Activated CD4-positive, alpha-beta T cell treated with anti-CD3 and anti-CD28 coated beads, Interleukin-2, amount 10 ng/mL, durations not matched to agents 24 days and 14 days (primary cell): ENCODE measurements around the gene TBCE. TPM values are rescaled to one million over a fixed set of nuclear protein-coding genes. Genes with fewer than 3 reads are reported as not detected.
"Not testable (repeated sequence)": the region's sequence is repeated elsewhere in the genome, so short reads cannot be mapped to it uniquely, and the experiment has no call there.

Experiments used
- DNase-seq: peaks from one replicate; pipeline ENCODE4 v3.0.0; 2022
- H3K27ac Mint-ChIP-seq: one replicate; pipeline ENCODE4 v1.8.0; 2022; ENCODE audit warnings: mild to moderate bottlenecking, mixed read lengths
- H3K27me3 Mint-ChIP-seq: one replicate; pipeline ENCODE4 v1.8.0; 2022; ENCODE audit warnings: mixed read lengths
- H3K36me3 Mint-ChIP-seq: one replicate; pipeline ENCODE4 v1.8.0; 2022; ENCODE audit warnings: low read depth, mild to moderate bottlenecking, mixed read lengths
- H3K4me1 Mint-ChIP-seq: one replicate; pipeline ENCODE4 v1.8.0; 2021; ENCODE audit warnings: mixed read lengths
- H3K4me3 Mint-ChIP-seq: one replicate; pipeline ENCODE4 v1.8.0; 2022; ENCODE audit warnings: mild to moderate bottlenecking, moderate library complexity, mixed read lengths
- H3K9me3 Mint-ChIP-seq: one replicate; pipeline ENCODE4 v1.8.0; 2021; ENCODE audit warnings: mixed read lengths
- intact Hi-C: fragments of 100-400 bp; cut with micrococcal nuclease; formaldehyde crosslinking; loops from one replicate; pipeline ENCODE4 v1.15.1; 2023
- total RNA-seq: library from RNA; stranded (reverse); gene quantifications from 2 replicates; pipeline ENCODE4 v1.2.3, GENCODE V29; 2022

TBCE gene
- total RNA-seq, 1 donor from 2014 or later = 24.0 TPM

DNA sequence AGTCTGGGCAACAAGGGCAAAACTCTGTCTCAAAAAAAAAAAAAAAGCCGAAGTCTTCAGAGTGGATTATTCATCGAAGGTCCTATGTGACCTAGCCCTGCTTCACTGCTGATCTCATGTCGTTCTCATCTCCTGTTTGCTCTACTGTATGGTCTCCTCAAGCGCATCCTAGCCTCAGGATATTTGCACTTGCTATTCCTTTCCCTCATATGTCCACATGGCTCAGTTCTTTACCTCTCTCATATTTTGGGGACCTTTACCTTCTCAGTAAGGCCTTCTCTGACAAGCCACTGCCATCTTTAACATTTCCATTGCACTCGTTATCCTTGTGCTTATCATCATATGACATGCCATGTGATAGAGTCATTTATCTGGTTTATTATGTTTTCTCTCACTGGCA lies 2.6 kb downstream of the TBCE start:
- peaks cover 17% of the 10 kb centered on the region for H3K4me1 Mint-ChIP-seq
- intact Hi-C loops = no loop called here
- peak overlapping the region; percentile 6 for H3K27ac Mint-ChIP-seq
- peak overlapping the region; percentile 62 for H3K4me3 Mint-ChIP-seq
- H3K36me3 Mint-ChIP-seq = peaks cover 8% of the 10 kb centered on the region
- no peaks in the 10 kb centered on the region for H3K27me3 Mint-ChIP-seq
- DNase-seq = no peak
- H3K9me3 Mint-ChIP-seq = no peaks in the 10 kb centered on the region

DNA sequence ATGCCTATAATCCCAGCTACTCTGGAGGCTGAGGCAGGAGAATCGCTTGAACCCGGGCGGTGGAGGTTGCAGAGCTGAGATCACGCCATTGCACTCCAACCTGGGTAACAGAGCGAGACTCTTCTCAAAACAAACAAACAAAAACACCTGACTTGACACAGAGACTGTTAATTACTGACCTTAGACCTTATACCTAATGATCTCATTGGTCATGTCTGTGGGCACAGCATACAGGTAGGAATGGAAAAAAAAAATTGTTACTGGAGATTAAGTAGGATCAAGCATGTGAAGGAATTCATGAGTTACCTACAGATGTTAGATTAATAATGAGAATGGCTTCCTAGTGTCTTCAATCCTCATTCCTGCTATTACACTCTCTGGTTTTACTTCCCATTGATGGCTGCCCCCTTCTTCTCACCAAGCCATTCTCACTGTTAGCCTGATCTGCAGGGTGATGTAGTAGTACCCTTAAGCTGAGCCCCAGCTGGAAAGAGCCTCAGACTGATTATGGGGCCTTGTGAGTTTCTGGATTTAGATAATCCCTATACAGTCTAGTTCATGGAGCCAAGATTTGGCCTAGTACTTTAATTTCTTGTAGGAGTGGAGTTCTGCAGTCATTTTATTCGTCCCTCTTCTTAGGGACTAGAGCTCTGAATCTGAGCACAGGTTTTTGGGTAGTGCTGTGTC lies 8.8 kb downstream of the TBCE start:
- H3K9me3 Mint-ChIP-seq = no peaks in the 10 kb centered on the region
- H3K4me3 Mint-ChIP-seq = no peak overlapping the region
- DNase-seq = no peak
- no peak overlapping the region for H3K27ac Mint-ChIP-seq
- H3K4me1 Mint-ChIP-seq = peaks cover 4% of the 10 kb centered on the region
- H3K36me3 Mint-ChIP-seq = peaks cover 20% of the 10 kb centered on the region
- H3K27me3 Mint-ChIP-seq = no peaks in the 10 kb centered on the region
- intact Hi-C loops = no loop called here

DNA sequence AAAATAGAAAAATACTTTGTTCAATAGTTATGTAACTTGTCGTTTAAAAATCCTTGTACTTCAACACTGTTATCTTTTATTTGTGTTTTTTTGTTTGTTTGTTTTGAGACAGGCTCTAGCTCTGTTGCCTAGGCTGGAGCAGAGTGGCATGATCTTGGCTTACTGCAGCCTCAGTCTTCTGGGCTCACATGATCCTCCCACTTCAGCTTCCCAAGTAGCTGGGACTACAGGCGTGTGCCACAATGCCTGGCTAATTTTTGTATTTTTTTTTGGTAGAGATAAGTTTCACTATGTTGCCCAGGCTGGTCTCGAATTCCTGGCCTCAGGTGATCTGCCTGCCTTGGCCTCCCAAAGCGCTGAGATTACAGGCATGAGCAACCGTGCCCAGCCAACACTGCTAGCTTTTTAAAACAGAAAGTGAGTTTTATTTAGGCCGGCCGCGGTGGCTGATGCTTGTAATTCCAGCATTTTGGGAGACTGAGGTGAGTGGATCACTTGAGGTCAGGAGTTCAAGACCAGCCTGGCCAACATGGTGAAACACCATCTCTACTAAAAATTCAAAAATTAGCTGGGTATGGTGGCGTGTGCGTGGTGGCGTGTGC lies 11.0 kb downstream of the TBCE start:
- H3K9me3 Mint-ChIP-seq, H3K27me3 Mint-ChIP-seq, H3K27ac Mint-ChIP-seq, intact Hi-C loops, DNase-seq, H3K4me3 Mint-ChIP-seq, H3K4me1 Mint-ChIP-seq: not testable (repeated sequence)
- H3K36me3 Mint-ChIP-seq = peaks cover 28% of the 10 kb centered on the region

DNA sequence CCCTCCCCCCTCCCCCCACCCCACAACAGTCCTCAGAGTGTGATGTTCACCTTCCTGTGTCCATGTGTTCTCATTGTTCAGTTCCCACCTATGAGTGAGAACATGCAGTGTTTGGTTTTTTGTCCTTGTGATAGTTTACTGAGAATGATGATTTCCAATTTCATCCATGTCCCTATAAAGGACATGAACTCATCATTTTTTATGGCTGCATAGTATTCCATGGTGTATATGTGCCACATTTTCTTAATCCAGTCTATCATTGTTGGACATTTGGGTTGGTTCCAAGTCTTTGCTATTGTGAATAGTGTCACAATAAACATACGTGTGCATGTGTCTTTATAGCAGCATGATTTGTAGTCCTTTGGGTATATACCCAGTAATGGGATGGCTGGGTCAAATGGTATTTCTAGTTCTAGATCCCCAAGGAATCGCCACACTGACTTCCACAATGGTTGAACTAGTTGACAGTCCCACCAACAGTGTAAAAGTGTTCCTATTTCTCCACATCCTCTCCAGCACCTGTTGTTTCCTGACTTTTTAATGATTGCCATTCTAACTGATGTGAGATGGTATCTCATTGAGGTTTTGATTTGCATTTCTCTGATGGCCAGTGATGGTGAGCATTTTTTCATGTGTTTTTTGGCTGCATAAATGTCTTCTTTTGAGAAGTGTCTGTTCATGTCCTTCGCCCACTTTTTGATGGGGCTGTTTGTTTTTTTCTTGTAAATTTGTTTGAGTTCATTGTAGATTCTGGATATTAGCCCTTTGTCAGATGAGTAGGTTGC lies 14.9 kb downstream of the TBCE start:
- H3K27ac Mint-ChIP-seq, H3K4me3 Mint-ChIP-seq, DNase-seq, H3K4me1 Mint-ChIP-seq, H3K27me3 Mint-ChIP-seq, intact Hi-C loops, H3K9me3 Mint-ChIP-seq: not testable (repeated sequence)
- H3K36me3 Mint-ChIP-seq = peaks cover 30% of the 10 kb centered on the region

DNA sequence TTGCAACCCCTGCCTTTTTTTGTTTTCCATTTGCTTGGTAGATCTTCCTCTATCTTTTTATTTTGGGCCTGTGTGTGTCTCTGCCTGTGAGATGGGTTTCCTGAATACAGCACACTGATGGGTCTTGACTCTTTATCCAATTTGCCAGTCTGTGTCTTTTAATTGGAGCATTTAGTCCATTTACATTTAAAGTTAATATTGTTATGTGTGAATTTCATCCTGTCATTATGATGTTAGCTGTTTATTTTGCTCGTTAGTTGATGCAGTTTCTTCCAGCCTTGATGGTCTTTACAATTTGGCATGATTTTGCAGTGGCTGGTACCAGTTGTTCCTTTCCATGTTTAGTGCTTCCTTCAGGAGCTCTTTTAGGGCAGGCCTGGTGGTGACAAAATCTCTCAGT lies 18.4 kb downstream of the TBCE start:
- H3K4me3 Mint-ChIP-seq, intact Hi-C loops, DNase-seq, H3K9me3 Mint-ChIP-seq, H3K27me3 Mint-ChIP-seq, H3K4me1 Mint-ChIP-seq, H3K27ac Mint-ChIP-seq: not testable (repeated sequence)
- peaks cover 32% of the 10 kb centered on the region for H3K36me3 Mint-ChIP-seq

DNA sequence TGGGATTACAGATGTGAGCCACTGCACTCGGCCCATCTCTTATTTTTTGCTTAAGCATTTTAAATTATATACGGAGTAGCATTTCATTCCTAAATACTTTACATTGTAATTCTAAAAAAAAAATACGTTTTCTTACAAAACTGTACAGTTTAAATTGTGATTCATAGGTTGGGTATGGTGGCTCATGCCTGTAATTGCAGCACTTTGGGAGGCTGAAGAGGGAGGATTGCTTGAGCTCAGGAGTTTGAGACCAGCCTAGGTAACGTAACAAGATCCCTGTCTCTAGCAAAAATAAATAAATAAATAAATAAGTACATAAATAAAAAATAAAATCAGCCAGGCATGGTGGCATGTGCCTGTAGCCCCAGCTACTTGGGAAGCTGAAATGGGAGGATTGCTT lies 24.6 kb downstream of the TBCE start:
- Mint-ChIP-seq H3K4me3 (no peak overlapping the region), H3K9me3 (no peaks in the 10 kb centered on the region), H3K4me1 (no peaks in the 10 kb centered on the region), H3K27ac (no peak overlapping the region), H3K36me3 (peaks cover 8% of the 10 kb centered on the region), H3K27me3 (no peaks in the 10 kb centered on the region)
- intact Hi-C loops = no loop called here
- DNase-seq = no peak

DNA sequence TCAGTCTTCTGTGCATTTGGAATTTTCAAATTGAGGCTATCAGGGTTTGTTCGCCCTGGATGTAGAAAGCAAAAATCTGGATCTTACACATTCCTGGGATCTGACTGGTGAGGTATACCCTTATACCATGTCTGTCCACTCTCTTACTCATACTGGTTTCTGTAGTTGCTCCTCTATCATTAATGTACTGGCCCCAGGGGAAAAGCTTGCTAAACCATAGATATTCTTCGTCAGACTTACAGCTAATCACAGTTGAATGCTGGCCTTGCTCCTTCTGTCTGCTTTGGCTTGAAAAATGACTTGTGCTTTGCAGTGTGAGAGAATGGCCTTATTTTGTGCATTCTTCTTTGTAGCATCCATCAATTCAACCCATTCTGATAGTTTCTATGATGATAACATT lies 30.5 kb downstream of the TBCE start:
- no peaks in the 10 kb centered on the region for H3K4me1 Mint-ChIP-seq
- H3K36me3 Mint-ChIP-seq = peaks cover 1% of the 10 kb centered on the region
- H3K27ac Mint-ChIP-seq = no peak overlapping the region
- H3K27me3 Mint-ChIP-seq = no peaks in the 10 kb centered on the region
- intact Hi-C loops = no loop called here
- no peak for DNase-seq
- H3K4me3 Mint-ChIP-seq = no peak overlapping the region
- H3K9me3 Mint-ChIP-seq = no peaks in the 10 kb centered on the region

DNA sequence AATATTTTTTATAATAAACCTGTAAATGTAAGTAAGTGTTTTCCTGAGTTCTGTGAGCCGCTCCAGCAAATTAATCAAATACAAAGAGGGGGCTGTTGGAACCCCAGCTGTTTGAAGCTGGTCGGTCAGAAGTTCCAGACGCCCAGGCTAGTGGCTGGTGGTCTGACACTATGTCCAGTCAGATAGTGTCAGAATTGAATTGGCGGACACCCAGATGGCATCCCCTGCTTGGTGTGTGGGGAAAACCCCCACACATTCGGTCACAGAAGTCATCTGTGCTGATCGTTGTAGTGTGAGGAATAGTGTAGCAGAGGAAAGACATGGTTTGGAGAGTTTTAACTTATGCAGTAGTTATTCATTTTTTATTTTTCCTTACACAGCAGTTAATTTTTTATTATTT lies 32.4 kb downstream of the TBCE start:
- intact Hi-C loops = no loop called here
- H3K4me3 Mint-ChIP-seq = no peak overlapping the region
- H3K4me1 Mint-ChIP-seq = no peaks in the 10 kb centered on the region
- H3K27ac Mint-ChIP-seq = no peak overlapping the region
- no peak for DNase-seq
- H3K9me3 Mint-ChIP-seq = no peaks in the 10 kb centered on the region
- peaks cover 3% of the 10 kb centered on the region for H3K36me3 Mint-ChIP-seq
- H3K27me3 Mint-ChIP-seq = no peaks in the 10 kb centered on the region

DNA sequence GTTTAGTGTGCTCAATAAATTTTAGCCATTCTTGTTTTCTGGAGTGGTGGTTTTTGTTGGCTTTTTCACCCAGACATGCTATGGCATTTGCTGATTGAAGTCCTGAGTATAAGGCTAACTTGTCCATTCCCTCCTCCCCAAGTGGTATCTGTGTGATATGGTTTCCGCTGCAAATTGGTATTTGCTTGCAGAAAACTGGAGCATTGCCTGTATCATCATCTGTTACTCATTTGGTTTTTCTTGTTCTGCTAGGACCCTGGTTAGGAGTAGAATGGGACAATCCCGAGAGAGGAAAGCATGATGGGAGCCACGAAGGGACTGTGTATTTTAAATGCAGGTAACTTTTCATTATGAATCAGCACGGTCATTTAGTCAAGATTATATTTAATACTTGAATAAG lies 34.0 kb downstream of the TBCE start:
- no peak overlapping the region for H3K27ac Mint-ChIP-seq

DNA sequence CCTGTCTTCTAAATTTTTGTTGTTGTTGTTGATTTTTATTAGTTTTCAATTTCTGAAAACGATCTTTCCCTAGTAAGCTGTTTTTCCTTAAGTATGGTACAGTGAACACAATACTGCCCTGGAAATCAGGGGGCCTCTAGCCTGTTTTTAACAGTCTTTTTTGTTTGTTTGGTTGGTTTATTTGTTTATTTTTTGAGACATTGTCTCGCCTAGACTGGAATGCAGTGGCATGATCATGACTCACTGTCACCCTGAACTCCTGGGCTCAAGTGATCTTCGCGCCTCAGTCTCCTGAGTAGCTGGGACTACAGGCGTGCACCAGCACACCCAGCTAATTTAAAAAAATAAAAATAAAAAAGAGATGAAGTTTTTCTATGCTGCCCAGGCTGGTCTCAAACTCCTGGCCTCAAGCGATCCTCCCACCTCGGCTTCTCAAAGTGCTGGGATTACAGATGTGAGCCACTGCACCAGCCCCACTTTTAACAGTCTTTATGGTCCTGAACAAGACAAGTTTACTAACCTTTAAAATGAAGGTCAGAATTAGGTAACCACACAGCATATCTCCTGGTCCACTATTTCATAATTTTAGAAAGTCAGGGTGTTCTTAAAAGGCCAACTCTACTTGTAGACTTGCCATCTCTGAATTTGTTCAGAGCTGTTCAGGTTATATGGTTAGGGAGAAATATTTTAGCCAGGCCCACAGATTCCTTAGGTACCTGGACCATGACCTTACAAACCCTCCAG lies 35.4 kb downstream of the TBCE start:
- no peak for DNase-seq
- intact Hi-C loops = no loop called here
- Mint-ChIP-seq H3K4me3 (no peak overlapping the region), H3K36me3 (peaks cover 2% of the 10 kb centered on the region), H3K27me3 (no peaks in the 10 kb centered on the region), H3K9me3 (no peaks in the 10 kb centered on the region), H3K4me1 (no peaks in the 10 kb centered on the region), H3K27ac (no peak overlapping the region)

More for the DNA sequence above, 34.0 kb downstream of the TBCE start:
- no peaks in the 10 kb centered on the region for H3K4me1 Mint-ChIP-seq
- H3K36me3 Mint-ChIP-seq = peaks cover 2% of the 10 kb centered on the region
- H3K27me3 Mint-ChIP-seq = no peaks in the 10 kb centered on the region
- H3K4me3 Mint-ChIP-seq = no peak overlapping the region
- no peaks in the 10 kb centered on the region for H3K9me3 Mint-ChIP-seq
- DNase-seq = no peak
- intact Hi-C loops = no loop called here

DNA sequence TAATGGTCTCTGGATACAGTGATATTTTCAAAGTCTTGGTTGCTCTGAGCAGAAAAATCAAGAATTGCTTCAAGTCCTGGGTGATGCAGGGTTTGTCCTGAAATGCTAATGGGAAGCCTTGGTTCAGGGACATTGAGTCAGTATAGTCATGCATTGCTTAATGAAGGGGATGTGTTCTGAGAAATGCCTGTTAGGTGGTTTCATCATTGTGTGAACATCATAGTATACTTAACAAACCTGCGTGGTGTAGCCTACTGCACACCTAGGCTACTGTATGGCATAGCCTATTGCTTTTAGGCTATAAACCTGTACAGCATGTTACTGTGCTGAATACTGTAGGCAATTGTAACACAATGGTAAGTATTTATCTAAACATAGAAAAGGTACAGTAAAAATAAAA lies 36.4 kb downstream of the TBCE start:
- Mint-ChIP-seq H3K36me3 (peaks cover 2% of the 10 kb centered on the region), H3K27ac (no peak overlapping the region), H3K27me3 (no peaks in the 10 kb centered on the region), H3K4me1 (no peaks in the 10 kb centered on the region), H3K4me3 (no peak overlapping the region), H3K9me3 (no peaks in the 10 kb centered on the region)
- no peak for DNase-seq
- intact Hi-C loops = no loop called here

DNA sequence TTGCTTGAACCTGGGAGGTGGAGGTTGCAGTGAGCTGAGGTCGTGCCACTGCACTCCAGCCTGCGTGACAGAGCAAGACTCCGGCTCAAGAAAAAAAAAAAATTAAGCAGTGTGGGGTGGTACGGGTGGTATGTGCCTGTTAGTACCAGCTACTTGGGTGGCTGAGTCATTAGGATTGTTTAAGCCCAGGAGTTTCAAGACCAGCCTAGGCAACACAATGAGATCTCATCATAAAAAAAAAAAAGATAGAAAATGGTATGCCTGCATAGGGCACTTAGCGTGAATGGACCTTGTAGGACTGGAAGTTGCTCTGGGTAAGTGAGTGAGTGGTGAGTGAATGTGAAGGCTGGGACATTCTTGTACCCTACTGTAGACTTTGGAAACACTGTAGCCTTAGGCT lies 37.0 kb downstream of the TBCE start:
- H3K9me3 Mint-ChIP-seq = no peaks in the 10 kb centered on the region
- DNase-seq = no peak
- H3K27me3 Mint-ChIP-seq = no peaks in the 10 kb centered on the region
- intact Hi-C loops = no loop called here
- peak overlapping the region; percentile 53 for H3K27ac Mint-ChIP-seq
- no peaks in the 10 kb centered on the region for H3K4me1 Mint-ChIP-seq
- no peak overlapping the region for H3K4me3 Mint-ChIP-seq
- H3K36me3 Mint-ChIP-seq = peaks cover 2% of the 10 kb centered on the region

DNA sequence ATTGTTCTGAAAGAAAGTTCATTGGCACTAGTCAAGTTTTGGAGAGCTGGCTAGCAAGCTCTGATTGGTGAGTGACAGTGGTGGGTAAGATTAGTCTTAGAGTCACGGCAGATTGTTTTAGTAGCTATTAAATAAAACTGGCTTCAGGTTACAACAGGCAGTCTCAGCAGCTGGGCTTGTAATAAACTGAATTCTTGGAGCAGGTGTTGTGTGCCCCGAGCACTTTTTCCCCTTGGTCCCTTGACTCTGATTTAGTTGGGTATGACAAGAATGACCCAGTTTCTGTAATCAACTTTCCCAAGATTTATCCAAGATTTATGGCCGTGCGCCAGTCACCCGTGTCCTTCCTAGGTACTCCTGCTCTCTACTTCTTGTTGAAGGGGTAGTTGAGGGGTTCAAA lies 40.2 kb downstream of the TBCE start:
- Mint-ChIP-seq H3K36me3 (peaks cover 2% of the 10 kb centered on the region), H3K27me3 (no peaks in the 10 kb centered on the region), H3K4me3 (no peak overlapping the region), H3K9me3 (no peaks in the 10 kb centered on the region), H3K27ac (no peak overlapping the region), H3K4me1 (peaks cover 6% of the 10 kb centered on the region)
- DNase-seq = no peak
- intact Hi-C loops = no loop called here

DNA sequence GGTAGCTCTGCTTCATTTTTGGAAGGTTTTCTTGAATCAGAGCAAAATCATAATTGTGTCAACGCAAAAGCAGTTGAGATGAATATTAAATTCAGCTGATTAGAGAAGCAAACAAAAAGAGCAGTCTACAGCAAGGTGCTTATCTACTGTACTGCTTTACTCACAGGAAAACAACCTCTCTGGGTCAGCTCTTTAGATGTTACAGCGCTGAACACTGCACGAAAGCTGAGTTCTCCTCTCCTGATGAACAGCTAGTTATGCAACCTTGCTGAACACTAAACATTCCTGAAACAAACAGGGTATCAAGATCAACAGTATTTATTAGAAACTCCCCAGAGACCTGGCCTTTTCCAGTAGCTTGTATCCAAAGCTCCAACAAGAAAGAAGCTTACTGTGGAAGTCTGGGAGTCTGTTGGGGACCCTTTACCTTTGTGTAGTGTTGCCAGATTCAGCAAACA lies 41.3 kb downstream of the TBCE start:
- Mint-ChIP-seq H3K27me3 (no peaks in the 10 kb centered on the region), H3K4me1 (peaks cover 6% of the 10 kb centered on the region), H3K9me3 (no peaks in the 10 kb centered on the region), H3K36me3 (peaks cover under 1% of the 10 kb centered on the region), H3K4me3 (no peak overlapping the region), H3K27ac (no peak overlapping the region)
- DNase-seq = no peak
- intact Hi-C loops = no loop called here
